Measurements from ENCODE around the gene DNAI2.

DNAI2 gene

GRCh38 chr17:74361230-74362068 lies 87.4 kb downstream of the DNAI2 start, which contains the start of gene BTBD17:
BTBD17 (minus strand) TSS chr17:74361868; CDS start chr17:74361819, 49 bp downstream.
- DNase-seq (ENCODE audit: low spot score) = peak; percentile 38

- DNase-seq (ENCODE audit: low spot score) = no peak
Measured at GRCh38 chr17:74362069-74362405, 88.0 kb downstream of the DNAI2 start.

GRCh38 chr17:74362810-74363498 lies 88.9 kb downstream of the DNAI2 start:
- no peak for DNase-seq (ENCODE audit: low spot score)

All from kidney capillary endothelial cell (primary cell).